ENCODE results near the gene YES1. TPM values are rescaled to one million over a fixed set of nuclear protein-coding genes. Genes with fewer than 3 reads are reported as not detected.
"Not testable (repeated sequence)": the region's sequence is repeated elsewhere in the genome, so short reads cannot be mapped to it uniquely, and the experiment has no call there.

Gene YES1
- total and polyA plus RNA-seq, 2 donors (not counting 3 experiments of a cell fraction or from before 2014, with no cell fraction given) = 16.5 to 92.3 TPM

DNA sequence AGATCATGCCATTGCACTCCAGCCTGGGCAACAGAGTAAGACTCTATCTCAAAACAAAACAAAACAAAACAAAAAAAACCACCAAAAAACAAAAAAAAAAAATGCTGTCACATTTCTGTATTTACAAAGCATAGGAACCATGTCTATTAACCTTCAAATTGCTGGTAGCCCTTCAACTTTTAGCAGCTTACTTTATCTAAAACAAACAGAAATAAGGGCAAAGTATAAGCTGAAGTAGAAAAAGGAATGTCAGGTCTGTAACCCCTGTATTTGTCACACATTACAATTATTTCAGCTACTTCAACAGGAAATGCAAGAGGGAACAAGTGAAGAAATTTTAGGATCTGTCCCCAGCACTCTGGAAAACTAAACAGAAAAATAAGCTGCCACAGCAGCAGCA, 129.2 kb downstream of the YES1 start:
- CTCF ChIA-PET = interaction anchor here (2.0 kb wide), 1 partner anchor 148 kb away, joined by 8 read pairs; no protein-coding TSS in a partner anchor

GRCh38 chr18:682416-682815, 129.6 kb downstream of the YES1 start:
- BruUV-seq (replicated peaks); H2AFZ ChIP-seq (ENCODE audit: low read depth, low read length); H4K20me1 ChIP-seq (replicated peaks; ENCODE audit: control insufficient read depth, extremely low read depth, insufficient read depth, low read length); H3K9ac ChIP-seq (replicated peaks; ENCODE audit: extremely low read depth, insufficient read depth, low read length); DNase-seq (ENCODE audit: low read depth, low spot score); FAIRE-seq; H3K4me3 ChIP-seq (replicated peaks in 1 of 3; ENCODE audit: insufficient read depth in 1 of 3, low read depth in 1 of 3, low read length in 3 of 3); H3K9me3 ChIP-seq (replicated peaks; ENCODE audit: control insufficient read depth, insufficient read depth, low read length); H3K9me1 ChIP-seq (replicated peaks; ENCODE audit: control insufficient read depth, extremely low read depth, insufficient read depth, low read length); H3K36me3 ChIP-seq (ENCODE audit: control insufficient read depth in 2 of 2, extremely low read depth in 1 of 2, insufficient read depth in 2 of 2, low read length in 2 of 2); H3K79me2 ChIP-seq (ENCODE audit: control insufficient read depth, insufficient read depth, low read length); H3K27me3 ChIP-seq (ENCODE audit: control insufficient read depth in 2 of 2, insufficient read depth in 2 of 2, low read length in 2 of 2); intact Hi-C loops (cut with micrococcal nuclease); H3K27ac ChIP-seq (ENCODE audit: insufficient read depth, low read depth, low read length); H3K4me2 ChIP-seq (ENCODE audit: insufficient read depth, low read length); dilution Hi-C loops (cut with MboI; ENCODE audit: extremely low pct_ligation_motif_present, low sequenced_read_pairs); POLR2A ChIA-PET; CTCF ChIA-PET; H3K4me1 ChIP-seq (ENCODE audit: control insufficient read depth, extremely low read depth, insufficient read depth, low read length): not testable (repeated sequence)

More for the DNA sequence above, 129.2 kb downstream of the YES1 start:
- Histone ChIP-seq H3K9ac (replicated peaks; ENCODE audit: extremely low read depth, insufficient read depth, low read length) (no peak overlapping the region), H3K9me3 (replicated peaks; ENCODE audit: control insufficient read depth, insufficient read depth, low read length) (no peaks in the 10 kb centered on the region), H3K4me3 (replicated peaks in 1 of 3; ENCODE audit: insufficient read depth in 1 of 3, low read depth in 1 of 3, low read length in 3 of 3) (no peak overlapping the region), H3K27me3 (ENCODE audit: control insufficient read depth in 2 of 2, insufficient read depth in 2 of 2, low read length in 2 of 2) (no peaks in the 10 kb centered on the region), H3K36me3 (ENCODE audit: control insufficient read depth in 2 of 2, extremely low read depth in 1 of 2, insufficient read depth in 2 of 2, low read length in 2 of 2) (peaks cover 3 to 4% of the 10 kb centered on the region in 2 experiments), H3K27ac (ENCODE audit: insufficient read depth, low read depth, low read length) (no peak overlapping the region), H3K9me1 (replicated peaks; ENCODE audit: control insufficient read depth, extremely low read depth, insufficient read depth, low read length) (no peaks in the 10 kb centered on the region), H3K4me1 (ENCODE audit: control insufficient read depth, extremely low read depth, insufficient read depth, low read length) (no peaks in the 10 kb centered on the region), H3K4me2 (ENCODE audit: insufficient read depth, low read length) (no peak overlapping the region), H3K79me2 (ENCODE audit: control insufficient read depth, insufficient read depth, low read length) (no peaks in the 10 kb centered on the region), H4K20me1 (replicated peaks; ENCODE audit: control insufficient read depth, extremely low read depth, insufficient read depth, low read length) (no peaks in the 10 kb centered on the region), H2AFZ (ENCODE audit: low read depth, low read length) (no peak overlapping the region)
- intact Hi-C loops (cut with micrococcal nuclease) = no loop called here
- BruUV-seq (replicated peaks) = no TSS peak
- no peak for DNase-seq (ENCODE audit: low read depth, low spot score)
- POLR2A ChIA-PET = no interaction called here
- TF ChIP-seq EZH2 (IDR thresholded peaks at IDR 0.05; ENCODE audit: borderline replicate concordance, low read depth, low read length, severe bottlenecking) (no peak), MYC (IDR thresholded peaks at IDR 0.05; ENCODE audit: low read depth, low read length) (no peak), GATA2 (IDR thresholded peaks at IDR 0.05; ENCODE audit: insufficient read depth, insufficient read length, low read depth, low read length) (no peak)
- dilution Hi-C loops (cut with MboI; ENCODE audit: extremely low pct_ligation_motif_present, low sequenced_read_pairs) = no loop called here
- no peak for FAIRE-seq

All from endothelial cell of umbilical vein (primary cell).